Measurements from ENCODE around the gene FBXL15.

The FBXL15 gene

GRCh38 chr10:102393411-102394078 lies 27.1 kb upstream of the FBXL15 start:
- DNase-seq = no peak
- Histone ChIP-seq H3K4me1 (no peaks in the 10 kb centered on the region), H3K4me3 (ENCODE audit: low read depth, low read length) (peak overlapping the region; percentile 68), H3K9me3 (no peaks in the 10 kb centered on the region), H3K36me3 (no peaks in the 10 kb centered on the region), H3K27me3 (no peaks in the 10 kb centered on the region)
- peak; percentile 78; the same call in 1 of the 2 replicates for TF ChIP-seq CTCF (IDR thresholded peaks at IDR 0.05; ENCODE audit: low read depth, low read length)

- Histone ChIP-seq H3K4me1 (no peaks in the 10 kb centered on the region), H3K27me3 (no peaks in the 10 kb centered on the region), H3K9me3 (no peaks in the 10 kb centered on the region), H3K4me3 (ENCODE audit: low read depth, low read length) (peak overlapping the region; percentile 68), H3K36me3 (no peaks in the 10 kb centered on the region)
- TF ChIP-seq CTCF (IDR thresholded peaks at IDR 0.05; ENCODE audit: low read depth, low read length) = no peak; the same call in 1 of the 2 replicates
- DNase-seq = peak; percentile 89
These were observed 26.4 kb upstream of the FBXL15 start for GRCh38 chr10:102394079-102394800.

- H3K4me1 ChIP-seq = no peaks in the 10 kb centered on the region
- DNase-seq = no peak
These were observed 25.7 kb upstream of the FBXL15 start for GRCh38 chr10:102394801-102395399.

GRCh38 chr10:102395400-102396316 lies 25.0 kb upstream of the FBXL15 start, which contains the start of gene NFKB2:
NFKB2 (plus strand) TSS chr10:102395705; CDS start chr10:102395960, 255 bp downstream.
- H3K36me3 ChIP-seq = peaks cover 4% of the 10 kb centered on the region; the same call in 1 of the 2 replicates
- no peak for TF ChIP-seq CTCF (IDR thresholded peaks at IDR 0.05; ENCODE audit: low read depth, low read length)
- H3K9me3 ChIP-seq = no peaks in the 10 kb centered on the region
- no peaks in the 10 kb centered on the region for H3K27me3 ChIP-seq
- H3K4me3 ChIP-seq (ENCODE audit: low read depth, low read length) = peak within 1 kb of the TSS; percentile 68
- no peaks in the 10 kb centered on the region for H3K4me1 ChIP-seq
- DNase-seq = peak; percentile 85

More at GRCh38 chr10:102394801-102395399, 25.7 kb upstream of the FBXL15 start:
- no peak for TF ChIP-seq CTCF (IDR thresholded peaks at IDR 0.05; ENCODE audit: low read depth, low read length)
- H3K9me3 ChIP-seq = no peaks in the 10 kb centered on the region
- H3K36me3 ChIP-seq = peaks cover under 1% of the 10 kb centered on the region; the same call in 1 of the 2 replicates
- no peaks in the 10 kb centered on the region for H3K27me3 ChIP-seq
- peak overlapping the region; percentile 68 for H3K4me3 ChIP-seq (ENCODE audit: low read depth, low read length)

GRCh38 chr10:102396317-102396650 lies 24.4 kb upstream of the FBXL15 start:
- Histone ChIP-seq H3K9me3 (no peaks in the 10 kb centered on the region), H3K36me3 (peaks cover 6% of the 10 kb centered on the region), H3K4me3 (ENCODE audit: low read depth, low read length) (peak overlapping the region; percentile 68), H3K27me3 (no peaks in the 10 kb centered on the region), H3K4me1 (no peaks in the 10 kb centered on the region)
- DNase-seq = no peak
- no peak for TF ChIP-seq CTCF (IDR thresholded peaks at IDR 0.05; ENCODE audit: low read depth, low read length)
